Natural killer cell (primary cell): ENCODE results near the gene CEP57L1. TPM values are rescaled to one million over a fixed set of nuclear protein-coding genes. Genes with fewer than 3 reads are reported as not detected.

Source experiments
- ATAC-seq, 3 donors: fragments of 150-1000 bp in 2 of 3; fragments of 200-7000 bp in 1 of 3; cut with Tn5 transposase; 1 replicate in 1 of 3; 2 replicates in 2 of 3; pipeline ENCODE4 v1.10.0; 2021; ENCODE audit warnings: mild to moderate bottlenecking in 2 of 3, moderate library complexity in 2 of 3
- DNase-seq, 2 donors: peaks; one replicate each; pipeline versions ENCODE4 v3.0.0 to v3.0.0-alpha.2; 2013 to 2021; ENCODE audit warnings: mixed read lengths in 1 of 2
- H3K27ac ChIP-seq: one replicate; pipeline ENCODE4 v1.5.1; 2013; ENCODE audit warnings: mild to moderate bottlenecking, low read length
- H3K27me3 ChIP-seq: one replicate; pipeline ENCODE4 v1.6.1; 2013; ENCODE audit warnings: low read length; ENCODE audit not compliant: control insufficient read depth, insufficient read depth
- H3K36me3 ChIP-seq: one replicate; pipeline ENCODE4 v1.6.1; 2013; ENCODE audit warnings: low read length; ENCODE audit not compliant: control insufficient read depth, insufficient read depth
- H3K4me1 ChIP-seq: one replicate; pipeline ENCODE4 v1.6.1; 2013; ENCODE audit warnings: low read length; ENCODE audit not compliant: control insufficient read depth, insufficient read depth
- H3K4me3 ChIP-seq: one replicate; pipeline ENCODE4 v1.5.1; 2013; ENCODE audit warnings: low read length
- H3K9me3 ChIP-seq: one replicate; pipeline ENCODE4 v1.6.1; 2013; ENCODE audit warnings: low read length; ENCODE audit not compliant: control insufficient read depth, insufficient read depth
- H3K27ac Mint-ChIP-seq, 2 donors: one replicate each; pipeline ENCODE4 v1.8.0; 2022; ENCODE audit warnings: mild to moderate bottlenecking in 2 of 2, mixed read lengths in 2 of 2, moderate library complexity in 1 of 2
- H3K27me3 Mint-ChIP-seq, 2 donors: one replicate each; pipeline ENCODE4 v1.8.0; 2022; ENCODE audit warnings: low read depth in 2 of 2, mixed read lengths in 2 of 2
- H3K36me3 Mint-ChIP-seq: one replicate; pipeline ENCODE4 v1.8.0; 2022; ENCODE audit warnings: mixed read lengths
- H3K4me1 Mint-ChIP-seq, 2 donors: one replicate each; pipeline ENCODE4 v1.8.0; 2022; ENCODE audit warnings: mixed read lengths in 2 of 2
- H3K4me3 Mint-ChIP-seq: one replicate; pipeline ENCODE4 v1.8.0; 2022; ENCODE audit warnings: mild to moderate bottlenecking, moderate library complexity, mixed read lengths
- H3K9me3 Mint-ChIP-seq, 2 donors: one replicate each; pipeline ENCODE4 v1.8.0; 2022; ENCODE audit warnings: mixed read lengths in 2 of 2
- WGBS: methylation state at CpG from one replicate; pipeline ENCODE4 v1.1.7; 2013; ENCODE audit warnings: missing lambda C conversion rate; ENCODE audit not compliant: insufficient coverage; 5-methylcytosine and 5-hydroxymethylcytosine counted together
- intact Hi-C: fragments of 100-400 bp; cut with micrococcal nuclease; formaldehyde crosslinking; loops from one replicate; pipeline ENCODE4 v1.14.2; 2022
- total RNA-seq, 4 donors: library from RNA; stranded (reverse); fragments of 120-200 nt in 1 of 4; gene quantifications; one replicate each; pipeline versions ENCODE4 v1.2.3 to v1.2.4, GENCODE V29; 2013 to 2022
- TF ChIP-seq, protein P1 (sequence below): fragments of 200-600 bp; IDR thresholded peaks from one replicate; pipeline ENCODE4 v1.8.0; 2022; ENCODE audit warnings: antibody characterized with exemption

Gene CEP57L1
- total RNA-seq, 3 donors from 2014 or later (not counting 1 experiment from before 2014, with no cell fraction given), result 8.9 to 12.5 (median 9.2) TPM

DNA sequence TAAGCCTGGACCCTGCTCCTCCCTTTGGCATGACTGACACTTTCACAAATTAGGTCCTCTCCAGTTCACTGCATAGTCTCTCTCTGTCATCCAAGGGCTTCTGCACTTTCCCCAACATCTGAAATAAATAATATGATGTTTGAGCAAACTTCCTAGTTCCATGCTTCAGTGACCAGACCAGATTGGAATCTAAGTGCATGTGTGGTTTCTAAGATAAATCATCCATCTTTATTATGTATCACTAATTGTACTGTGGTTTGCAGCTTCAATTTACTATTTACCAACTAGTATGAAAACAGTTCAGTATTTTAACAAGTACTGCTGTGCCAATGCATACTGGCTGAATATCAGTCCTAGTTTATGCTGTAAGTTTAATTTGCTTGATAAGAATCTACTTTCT, 19.4 kb upstream of the CEP57L1 start:
- no peak overlapping the region for H3K27ac ChIP-seq
- intact Hi-C loops, result no loop called here
- H3K36me3 ChIP-seq, result no peaks in the 10 kb centered on the region
- no peaks in the 10 kb centered on the region for H3K36me3 Mint-ChIP-seq
- H3K4me3 Mint-ChIP-seq, result no peak overlapping the region
- DNase-seq (no peak), ATAC-seq (no peak)
- H3K27ac Mint-ChIP-seq, result no peak overlapping the region
- TF ChIP-seq, protein P1, sequence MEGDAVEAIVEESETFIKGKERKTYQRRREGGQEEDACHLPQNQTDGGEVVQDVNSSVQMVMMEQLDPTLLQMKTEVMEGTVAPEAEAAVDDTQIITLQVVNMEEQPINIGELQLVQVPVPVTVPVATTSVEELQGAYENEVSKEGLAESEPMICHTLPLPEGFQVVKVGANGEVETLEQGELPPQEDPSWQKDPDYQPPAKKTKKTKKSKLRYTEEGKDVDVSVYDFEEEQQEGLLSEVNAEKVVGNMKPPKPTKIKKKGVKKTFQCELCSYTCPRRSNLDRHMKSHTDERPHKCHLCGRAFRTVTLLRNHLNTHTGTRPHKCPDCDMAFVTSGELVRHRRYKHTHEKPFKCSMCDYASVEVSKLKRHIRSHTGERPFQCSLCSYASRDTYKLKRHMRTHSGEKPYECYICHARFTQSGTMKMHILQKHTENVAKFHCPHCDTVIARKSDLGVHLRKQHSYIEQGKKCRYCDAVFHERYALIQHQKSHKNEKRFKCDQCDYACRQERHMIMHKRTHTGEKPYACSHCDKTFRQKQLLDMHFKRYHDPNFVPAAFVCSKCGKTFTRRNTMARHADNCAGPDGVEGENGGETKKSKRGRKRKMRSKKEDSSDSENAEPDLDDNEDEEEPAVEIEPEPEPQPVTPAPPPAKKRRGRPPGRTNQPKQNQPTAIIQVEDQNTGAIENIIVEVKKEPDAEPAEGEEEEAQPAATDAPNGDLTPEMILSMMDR, result no peak
- peaks cover 24 to 32% of the 10 kb centered on the region in 2 donors for H3K4me1 Mint-ChIP-seq
- peaks cover 4% of the 10 kb centered on the region for H3K4me1 ChIP-seq
- H3K4me3 ChIP-seq, result no peak overlapping the region
- no peaks in the 10 kb centered on the region for H3K9me3 ChIP-seq
- H3K27me3 Mint-ChIP-seq, result no peaks in the 10 kb centered on the region
- no peaks in the 10 kb centered on the region for H3K27me3 ChIP-seq
- no peaks in the 10 kb centered on the region for H3K9me3 Mint-ChIP-seq

DNA sequence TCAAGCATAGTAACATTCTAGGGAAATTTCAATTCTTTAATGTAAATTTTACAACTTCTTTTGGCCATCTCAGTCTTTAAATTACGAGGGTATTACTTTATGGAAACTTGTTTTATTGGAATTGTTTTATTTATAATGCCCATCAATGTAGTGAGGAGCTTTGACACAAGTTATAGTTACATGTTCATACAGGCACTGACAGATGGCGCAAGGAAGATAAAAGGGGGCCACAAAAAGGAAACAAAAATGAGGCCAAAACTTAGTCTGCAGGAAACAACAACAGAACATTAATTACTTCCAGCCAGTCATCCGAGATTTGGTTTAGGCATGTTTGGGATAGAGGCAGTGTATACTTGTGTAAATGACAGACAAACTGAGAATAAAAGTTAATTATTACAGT, 18.9 kb upstream of the CEP57L1 start:
- H3K4me1 Mint-ChIP-seq, result peaks cover 20 to 28% of the 10 kb centered on the region in 2 donors
- Histone ChIP-seq H3K27ac (no peak overlapping the region), H3K4me1 (peaks cover 2% of the 10 kb centered on the region), H3K36me3 (no peaks in the 10 kb centered on the region), H3K9me3 (no peaks in the 10 kb centered on the region), H3K4me3 (no peak overlapping the region), H3K27me3 (no peaks in the 10 kb centered on the region)
- no peak overlapping the region for H3K4me3 Mint-ChIP-seq
- H3K9me3 Mint-ChIP-seq, result no peaks in the 10 kb centered on the region
- no peak for ATAC-seq
- no peak for DNase-seq
- TF ChIP-seq, protein P1, result no peak
- H3K27me3 Mint-ChIP-seq, result no peaks in the 10 kb centered on the region
- no CpG with 5 or more reads among the region's 3 CpGs for WGBS
- H3K27ac Mint-ChIP-seq, result no peak overlapping the region
- H3K36me3 Mint-ChIP-seq, result no peaks in the 10 kb centered on the region
- intact Hi-C loops, result no loop called here

DNA sequence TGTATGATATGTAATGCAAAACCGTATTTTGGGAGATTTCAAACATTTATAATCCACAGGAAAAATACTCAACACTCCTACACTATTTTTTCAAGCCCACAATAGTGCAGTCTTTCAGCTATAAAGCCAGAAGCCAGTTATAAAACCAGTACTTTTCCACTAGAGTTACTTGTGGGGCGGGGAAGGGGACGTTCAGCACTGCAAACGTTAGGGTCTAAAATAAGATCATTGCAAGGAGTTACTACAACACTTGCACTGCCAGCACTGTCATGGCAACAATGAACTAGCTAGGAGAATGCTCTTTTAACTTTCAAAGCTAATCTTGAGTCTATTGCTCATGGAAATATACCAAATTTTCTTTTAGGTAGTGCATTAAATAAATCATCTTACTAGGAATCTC, 15.3 kb upstream of the CEP57L1 start:
- no peak overlapping the region for H3K27ac Mint-ChIP-seq
- Histone ChIP-seq H3K9me3 (no peaks in the 10 kb centered on the region), H3K36me3 (peaks cover 2% of the 10 kb centered on the region), H3K27me3 (no peaks in the 10 kb centered on the region), H3K4me1 (no peaks in the 10 kb centered on the region), H3K27ac (no peak overlapping the region), H3K4me3 (no peak overlapping the region)
- H3K9me3 Mint-ChIP-seq, result no peaks in the 10 kb centered on the region
- no peak for ATAC-seq
- no peak overlapping the region for H3K4me3 Mint-ChIP-seq
- intact Hi-C loops, result no loop called here
- peaks cover 5 to 10% of the 10 kb centered on the region in 2 donors for H3K4me1 Mint-ChIP-seq
- no peak for DNase-seq
- no peaks in the 10 kb centered on the region for H3K27me3 Mint-ChIP-seq
- TF ChIP-seq, protein P1, result no peak
- no peaks in the 10 kb centered on the region for H3K36me3 Mint-ChIP-seq
- WGBS, result 60% methylated on average over 4 of the region's 4 CpGs

DNA sequence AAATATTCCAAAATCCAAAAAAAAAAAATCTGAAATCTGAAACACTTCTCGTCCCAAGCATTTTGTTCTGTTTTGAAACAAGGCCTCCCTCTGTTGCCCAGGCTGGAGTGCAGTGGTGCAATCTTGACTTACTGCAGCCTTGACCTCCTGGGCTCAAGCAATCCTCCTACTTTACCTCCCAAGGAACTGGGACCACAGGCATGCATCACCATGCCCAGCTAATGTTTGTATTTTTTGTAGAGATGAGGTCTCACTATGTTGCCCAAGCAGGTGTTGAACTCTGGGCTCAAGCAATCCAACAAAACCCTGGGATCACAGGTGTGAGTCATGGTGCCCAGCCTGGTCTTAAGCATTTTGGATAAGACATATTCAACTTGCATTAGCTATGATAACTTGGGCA, 14.3 kb upstream of the CEP57L1 start:
- Histone ChIP-seq H3K9me3 (no peaks in the 10 kb centered on the region), H3K27me3 (no peaks in the 10 kb centered on the region), H3K36me3 (peaks cover 2% of the 10 kb centered on the region), H3K4me1 (no peaks in the 10 kb centered on the region), H3K4me3 (no peak overlapping the region), H3K27ac (no peak overlapping the region)
- peaks cover under 1 to 7% of the 10 kb centered on the region in 2 donors for H3K4me1 Mint-ChIP-seq
- no peaks in the 10 kb centered on the region for H3K9me3 Mint-ChIP-seq
- no peaks in the 10 kb centered on the region for H3K27me3 Mint-ChIP-seq
- H3K36me3 Mint-ChIP-seq, result no peaks in the 10 kb centered on the region
- ATAC-seq, result no peak
- TF ChIP-seq, protein P1, result no peak
- H3K27ac Mint-ChIP-seq, result no peak overlapping the region
- 69% methylated on average over 1 of the region's 1 CpG for WGBS
- H3K4me3 Mint-ChIP-seq, result no peak overlapping the region
- no peak for DNase-seq
- intact Hi-C loops, result no loop called here
